Stimulated activated CD8-positive, alpha-beta memory T cell treated with anti-CD3 and anti-CD28 coated beads, Interleukin-7, amount 100 ng/mL, for 1 hour (primary cell): ENCODE data around the gene KCNK4.

Source experiments
- DNase-seq, 2 donors: peaks; one replicate each; pipeline ENCODE4 v3.0.0-alpha.2; 2020; ENCODE audit warnings: low read depth in 2 of 2

Gene KCNK4

GRCh38 chr11:64324692-64325469 lies 33.8 kb downstream of the KCNK4 start:
- no peak for DNase-seq

- no peak for DNase-seq
Observed at GRCh38 chr11:64327375-64327774, 36.3 kb downstream of the KCNK4 start.

- no peak for DNase-seq
Observed at GRCh38 chr11:64327993-64328392, 36.9 kb downstream of the KCNK4 start.

GRCh38 chr11:64330888-64331287 lies 39.8 kb downstream of the KCNK4 start:
- no peak for DNase-seq

- DNase-seq = peak; percentile 37 to 43
Observed at GRCh38 chr11:64331569-64332371, 40.7 kb downstream of the KCNK4 start.

GRCh38 chr11:64333556-64333955 lies 42.5 kb downstream of the KCNK4 start:
- DNase-seq = no peak

GRCh38 chr11:64334764-64335735 lies 43.9 kb downstream of the KCNK4 start:
- no peak for DNase-seq

GRCh38 chr11:64337538-64338249 lies 46.6 kb downstream of the KCNK4 start:
- no peak for DNase-seq

- no peak for DNase-seq
Observed at GRCh38 chr11:64338716-64339115, 47.6 kb downstream of the KCNK4 start.

- DNase-seq = no peak
Observed at GRCh38 chr11:64339286-64339685, 48.2 kb downstream of the KCNK4 start.

- DNase-seq = peak; percentile 63 to 74
Observed at GRCh38 chr11:64339754-64340408, 48.8 kb downstream of the KCNK4 start, which contains the start of gene CCDC88B. Gene CCDC88B (plus strand): TSS chr11:64340204. CDS start chr11:64340267, 63 bp downstream.

GRCh38 chr11:64340671-64341335 lies 49.7 kb downstream of the KCNK4 start:
- peak; percentile 68 to 71 for DNase-seq

- no peak for DNase-seq
Observed at GRCh38 chr11:64341429-64341828, 50.3 kb downstream of the KCNK4 start.

GRCh38 chr11:64341851-64342791 lies 51.0 kb downstream of the KCNK4 start:
- DNase-seq = peak; percentile 69 to 78

GRCh38 chr11:64342869-64343745 lies 52.0 kb downstream of the KCNK4 start:
- DNase-seq = no peak

- no peak for DNase-seq
Observed at GRCh38 chr11:64343767-64344559, 52.9 kb downstream of the KCNK4 start.

GRCh38 chr11:64344787-64345186 lies 53.7 kb downstream of the KCNK4 start:
- no peak for DNase-seq
